ENCODE measurements around the gene ARCN1.

The ARCN1 gene

DNA sequence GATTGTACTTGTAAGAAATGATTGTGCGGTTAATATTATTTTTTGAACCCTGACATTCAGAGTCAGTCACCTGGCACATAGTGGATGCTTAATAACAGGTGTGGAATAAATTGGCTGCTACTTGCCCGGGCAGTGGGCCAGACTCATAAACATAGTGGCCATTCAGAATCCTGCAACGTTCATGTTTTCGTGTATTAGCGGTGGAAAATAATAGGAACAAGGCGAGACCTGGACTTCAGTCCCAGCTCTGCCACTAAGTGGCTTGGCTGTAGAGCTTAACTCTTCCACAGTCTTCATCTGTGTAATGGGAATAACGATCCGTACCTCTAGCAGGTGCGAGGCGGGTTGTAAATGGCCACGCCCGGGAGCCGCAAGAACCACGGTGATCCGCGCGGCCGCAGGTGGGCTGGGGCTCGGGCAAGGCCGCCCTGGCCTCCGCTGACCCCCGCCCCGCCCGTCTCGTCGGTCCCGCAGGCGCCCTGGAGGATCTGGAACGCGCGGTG is 42.0 kb upstream of the ARCN1 start:
- TF ChIP-seq POLR2AphosphoS5 (IDR thresholded peaks at IDR 0.05; ENCODE audit: low read depth, low read length) (no peak), TAF1 (IDR thresholded peaks at IDR 0.05; ENCODE audit: low read depth, low read length) (0 out of 2 replicates have a peak, but pooled peaks have one; percentile 11)
- FAIRE-seq (peak; percentile 69), DNase-seq (ENCODE audit: insufficient read length, low spot score) (no peak)

- DNase-seq (ENCODE audit: insufficient read length, low spot score) = peak; percentile 94
- TF ChIP-seq PAX5 (IDR thresholded peaks at IDR 0.05; ENCODE audit: insufficient read depth, low read length, severe bottlenecking) (no peak), POU2F2 (IDR thresholded peaks at IDR 0.05; ENCODE audit: low read depth, low read length) (no peak), POLR2A (IDR thresholded peaks at IDR 0.05; ENCODE audit: low read depth, low read length) (no peak), SPI1 (IDR thresholded peaks at IDR 0.05; ENCODE audit: low read depth, low read length) (no peak), POLR2AphosphoS5 (IDR thresholded peaks at IDR 0.05; ENCODE audit: low read depth, low read length) (no peak), TAF1 (IDR thresholded peaks at IDR 0.05; ENCODE audit: low read depth, low read length) (no peak)
- FAIRE-seq = peak; percentile 95
Observed at GRCh38 chr11:118530683-118531596, 41.3 kb upstream of the ARCN1 start, which contains the start of gene TMEM25. Gene TMEM25 (plus strand): TSS chr11:118531192. CDS start chr11:118531802, 610 bp downstream.

GRCh38 chr11:118531597-118532084 is 40.6 kb upstream of the ARCN1 start:
- FAIRE-seq (no peak), DNase-seq (ENCODE audit: insufficient read length, low spot score) (no peak)
- no peak for TF ChIP-seq POLR2AphosphoS5 (IDR thresholded peaks at IDR 0.05; ENCODE audit: low read depth, low read length)
- no peak for TF ChIP-seq TAF1 (IDR thresholded peaks at IDR 0.05; ENCODE audit: low read depth, low read length)
- no peak for TF ChIP-seq POLR2A (IDR thresholded peaks at IDR 0.05; ENCODE audit: low read depth, low read length)
- no peak for TF ChIP-seq POU2F2 (IDR thresholded peaks at IDR 0.05; ENCODE audit: low read depth, low read length)
- TF ChIP-seq PAX5 (IDR thresholded peaks at IDR 0.05; ENCODE audit: insufficient read depth, low read length, severe bottlenecking) = no peak
- TF ChIP-seq SPI1 (IDR thresholded peaks at IDR 0.05; ENCODE audit: low read depth, low read length) = no peak

DNA sequence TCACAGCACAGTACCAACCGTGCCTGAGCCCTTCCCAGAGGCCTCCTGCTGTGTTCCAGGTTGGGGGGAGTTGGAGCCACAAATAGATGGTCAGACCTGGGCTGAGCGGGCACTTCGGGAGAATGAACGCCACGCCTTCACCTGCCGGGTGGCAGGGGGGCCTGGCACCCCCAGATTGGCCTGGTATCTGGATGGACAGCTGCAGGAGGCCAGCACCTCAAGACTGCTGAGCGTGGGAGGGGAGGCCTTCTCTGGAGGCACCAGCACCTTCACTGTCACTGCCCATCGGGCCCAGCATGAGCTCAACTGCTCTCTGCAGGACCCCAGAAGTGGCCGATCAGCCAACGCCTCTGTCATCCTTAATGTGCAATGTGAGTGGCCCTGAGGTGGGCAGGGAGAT is 40.1 kb upstream of the ARCN1 start:
- no peak for DNase-seq (ENCODE audit: insufficient read length, low spot score)
- no peak for FAIRE-seq
- TF ChIP-seq POU2F2 (IDR thresholded peaks at IDR 0.05; ENCODE audit: low read depth, low read length) (no peak), POLR2A (IDR thresholded peaks at IDR 0.05; ENCODE audit: low read depth, low read length) (no peak), TAF1 (IDR thresholded peaks at IDR 0.05; ENCODE audit: low read depth, low read length) (no peak), PAX5 (IDR thresholded peaks at IDR 0.05; ENCODE audit: insufficient read depth, low read length, severe bottlenecking) (no peak), POLR2AphosphoS5 (IDR thresholded peaks at IDR 0.05; ENCODE audit: low read depth, low read length) (no peak)

GRCh38 chr11:118532852-118533768 is 39.1 kb upstream of the ARCN1 start:
- no peak for DNase-seq (ENCODE audit: insufficient read length, low spot score)
- FAIRE-seq = no peak
- TF ChIP-seq SPI1 (IDR thresholded peaks at IDR 0.05; ENCODE audit: low read depth, low read length) (no peak), TAF1 (IDR thresholded peaks at IDR 0.05; ENCODE audit: low read depth, low read length) (no peak), POLR2AphosphoS5 (IDR thresholded peaks at IDR 0.05; ENCODE audit: low read depth, low read length) (no peak), POU2F2 (IDR thresholded peaks at IDR 0.05; ENCODE audit: low read depth, low read length) (no peak), PAX5 (IDR thresholded peaks at IDR 0.05; ENCODE audit: insufficient read depth, low read length, severe bottlenecking) (no peak), POLR2A (IDR thresholded peaks at IDR 0.05; ENCODE audit: low read depth, low read length) (no peak)

DNA sequence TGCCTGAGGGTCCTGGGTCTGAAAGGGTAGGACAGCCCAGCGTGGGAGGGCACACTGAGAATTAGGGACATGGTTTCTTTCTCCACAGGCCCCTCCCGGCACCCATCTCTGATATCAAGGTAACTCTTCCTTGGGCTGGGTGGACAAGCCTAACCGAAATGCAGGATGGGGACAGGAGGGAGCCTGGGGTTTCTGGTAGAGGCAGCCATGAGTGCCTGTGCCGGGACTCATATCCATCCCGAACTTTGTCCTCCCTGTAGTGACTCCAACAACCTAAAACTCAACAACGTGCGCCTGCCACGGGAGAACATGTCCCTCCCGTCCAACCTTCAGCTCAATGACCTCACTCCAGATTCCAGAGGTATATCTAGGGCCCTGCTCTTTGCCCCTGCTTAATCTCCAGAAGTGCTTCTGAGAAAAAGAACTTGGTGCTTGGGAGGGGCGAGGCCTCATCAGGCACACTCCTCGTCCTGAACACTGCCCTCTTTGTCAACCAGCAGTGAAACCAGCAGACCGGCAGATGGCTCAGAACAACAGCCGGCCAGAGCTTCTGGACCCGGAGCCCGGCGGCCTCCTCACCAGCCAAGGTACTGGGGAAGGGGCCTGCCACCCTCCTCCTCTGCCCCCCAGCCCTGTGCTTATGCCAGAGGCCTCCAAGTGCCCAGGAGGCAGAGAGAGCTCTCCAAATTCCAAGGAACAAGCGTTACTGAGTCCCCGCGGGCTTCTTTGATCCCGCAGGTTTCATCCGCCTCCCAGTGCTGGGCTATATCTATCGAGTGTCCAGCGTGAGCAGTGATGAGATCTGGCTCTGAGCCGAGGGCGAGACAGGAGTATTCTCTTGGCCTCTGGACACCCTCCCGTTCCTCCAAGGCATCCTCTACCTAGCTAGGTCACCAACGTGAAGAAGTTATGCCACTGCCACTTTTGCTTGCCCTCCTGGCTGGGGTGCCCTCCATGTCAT is 38.2 kb upstream of the ARCN1 start:
- TF ChIP-seq TAF1 (IDR thresholded peaks at IDR 0.05; ENCODE audit: low read depth, low read length) = no peak
- TF ChIP-seq POLR2A (IDR thresholded peaks at IDR 0.05; ENCODE audit: low read depth, low read length) = no peak
- no peak for TF ChIP-seq SPI1 (IDR thresholded peaks at IDR 0.05; ENCODE audit: low read depth, low read length)
- TF ChIP-seq POLR2AphosphoS5 (IDR thresholded peaks at IDR 0.05; ENCODE audit: low read depth, low read length) = no peak
- TF ChIP-seq PAX5 (IDR thresholded peaks at IDR 0.05; ENCODE audit: insufficient read depth, low read length, severe bottlenecking) = no peak
- no peak for TF ChIP-seq POU2F2 (IDR thresholded peaks at IDR 0.05; ENCODE audit: low read depth, low read length)
- no peak for FAIRE-seq
- no peak for DNase-seq (ENCODE audit: insufficient read length, low spot score)

DNA sequence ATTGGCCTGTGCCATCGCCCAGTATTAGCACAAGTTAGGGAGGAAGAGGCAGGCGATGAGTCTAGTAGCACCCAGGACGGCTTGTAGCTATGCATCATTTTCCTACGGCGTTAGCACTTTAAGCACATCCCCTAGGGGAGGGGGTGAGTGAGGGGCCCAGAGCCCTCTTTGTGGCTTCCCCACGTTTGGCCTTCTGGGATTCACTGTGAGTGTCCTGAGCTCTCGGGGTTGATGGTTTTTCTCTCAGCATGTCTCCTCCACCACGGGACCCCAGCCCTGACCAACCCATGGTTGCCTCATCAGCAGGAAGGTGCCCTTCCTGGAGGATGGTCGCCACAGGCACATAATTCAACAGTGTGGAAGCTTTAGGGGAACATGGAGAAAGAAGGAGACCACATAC is 36.9 kb upstream of the ARCN1 start:
- TF ChIP-seq POLR2A (IDR thresholded peaks at IDR 0.05; ENCODE audit: low read depth, low read length) (no peak), SPI1 (IDR thresholded peaks at IDR 0.05; ENCODE audit: low read depth, low read length) (no peak), POU2F2 (IDR thresholded peaks at IDR 0.05; ENCODE audit: low read depth, low read length) (no peak), PAX5 (IDR thresholded peaks at IDR 0.05; ENCODE audit: insufficient read depth, low read length, severe bottlenecking) (no peak), TAF1 (IDR thresholded peaks at IDR 0.05; ENCODE audit: low read depth, low read length) (no peak), POLR2AphosphoS5 (IDR thresholded peaks at IDR 0.05; ENCODE audit: low read depth, low read length) (no peak)
- FAIRE-seq = no peak

GRCh38 chr11:118536726-118537125 is 35.5 kb upstream of the ARCN1 start:
- DNase-seq (ENCODE audit: insufficient read length, low spot score) = no peak
- TF ChIP-seq POU2F2 (IDR thresholded peaks at IDR 0.05; ENCODE audit: low read depth, low read length) = no peak
- no peak for TF ChIP-seq TAF1 (IDR thresholded peaks at IDR 0.05; ENCODE audit: low read depth, low read length)
- TF ChIP-seq PAX5 (IDR thresholded peaks at IDR 0.05; ENCODE audit: insufficient read depth, low read length, severe bottlenecking) = no peak
- FAIRE-seq = no peak

More for the DNA sequence above, 36.9 kb upstream of the ARCN1 start:
- DNase-seq (ENCODE audit: insufficient read length, low spot score) = no peak
